Tibial artery (tissue), 4 donors: Measurements from ENCODE around the gene CPNE1.

Experiments
- DNase-seq, 2 donors: peaks; one replicate each; pipeline ENCODE4 v3.0.0-alpha.2; 2019
- H3K27ac ChIP-seq, 2 donors: fragments of 200-600 bp; sonication (generic) in 1 of 2; 1 replicate in 1 of 2; 2 replicates in 1 of 2; pipeline ENCODE4 v1.5.1; 2018 to 2019; ENCODE audit warnings: mild to moderate bottlenecking in 1 of 2
- H3K27me3 ChIP-seq, 2 donors: fragments of 200-600 bp; sonication (generic) in 1 of 2; one replicate each; pipeline versions ENCODE4 v1.5.1 to v1.6.0; 2016 to 2019
- H3K36me3 ChIP-seq, 3 donors: fragments of 200-600 bp; sonication (generic) in 2 of 3; one replicate each; pipeline ENCODE4 v1.5.1; 2016 to 2019; ENCODE audit warnings: mild to moderate bottlenecking in 2 of 3
- H3K4me1 ChIP-seq, 4 donors: fragments of 200-600 bp; sonication (generic) in 2 of 4; 1 replicate in 3 of 4; 2 replicates in 1 of 4; pipeline ENCODE4 v1.5.1; 2016 to 2019
- H3K4me3 ChIP-seq, 2 donors: fragments of 200-600 bp; sonication (generic) in 1 of 2; 1 replicate in 1 of 2; 2 replicates in 1 of 2; pipeline ENCODE4 v1.5.1; 2018 to 2019; ENCODE audit warnings: mild to moderate bottlenecking in 2 of 2
- H3K9me3 ChIP-seq, 3 donors: fragments of 200-600 bp; sonication (generic) in 1 of 3; one replicate each; pipeline ENCODE4 v1.5.1; 2016 to 2019
- intact Hi-C: fragments of 100-400 bp; cut with DNase I; formaldehyde crosslinking; loops from one replicate; pipeline ENCODE4 v1.15.0; 2023; ENCODE audit warnings: low total_unique reads
- TF ChIP-seq, protein P1 (sequence below), 2 experiments: fragments of 200-600 bp in 1 of 2; fragments of 450-650 bp in 1 of 2; IDR thresholded peaks; one replicate each; pipeline ENCODE4 v1.5.1; 2017 to 2019; ENCODE audit warnings: antibody characterized with exemption in 2 of 2, mild to moderate bottlenecking in 1 of 2, moderate library complexity in 1 of 2

CPNE1 gene

DNA sequence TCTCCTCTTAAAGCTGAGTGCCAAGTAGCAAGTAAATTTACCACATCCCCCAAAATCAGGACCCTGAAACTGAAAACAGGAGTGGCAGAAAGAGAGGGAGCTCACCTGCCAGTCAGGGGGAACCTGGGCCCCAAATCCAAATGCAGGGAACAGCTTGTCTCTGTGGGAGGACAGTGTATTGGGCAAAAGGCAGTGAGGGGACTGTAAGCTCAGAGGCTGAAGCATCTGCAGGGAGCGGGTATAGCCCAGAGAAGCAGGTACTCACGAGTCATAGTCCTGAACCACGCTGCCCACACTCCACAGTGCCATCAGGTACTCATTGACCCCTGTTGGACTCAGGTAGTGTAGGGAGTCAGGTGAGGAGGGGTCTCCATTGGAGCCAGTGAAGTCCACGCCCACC lies 34.1 kb downstream of the CPNE1 start:
- TF ChIP-seq, protein P1, sequence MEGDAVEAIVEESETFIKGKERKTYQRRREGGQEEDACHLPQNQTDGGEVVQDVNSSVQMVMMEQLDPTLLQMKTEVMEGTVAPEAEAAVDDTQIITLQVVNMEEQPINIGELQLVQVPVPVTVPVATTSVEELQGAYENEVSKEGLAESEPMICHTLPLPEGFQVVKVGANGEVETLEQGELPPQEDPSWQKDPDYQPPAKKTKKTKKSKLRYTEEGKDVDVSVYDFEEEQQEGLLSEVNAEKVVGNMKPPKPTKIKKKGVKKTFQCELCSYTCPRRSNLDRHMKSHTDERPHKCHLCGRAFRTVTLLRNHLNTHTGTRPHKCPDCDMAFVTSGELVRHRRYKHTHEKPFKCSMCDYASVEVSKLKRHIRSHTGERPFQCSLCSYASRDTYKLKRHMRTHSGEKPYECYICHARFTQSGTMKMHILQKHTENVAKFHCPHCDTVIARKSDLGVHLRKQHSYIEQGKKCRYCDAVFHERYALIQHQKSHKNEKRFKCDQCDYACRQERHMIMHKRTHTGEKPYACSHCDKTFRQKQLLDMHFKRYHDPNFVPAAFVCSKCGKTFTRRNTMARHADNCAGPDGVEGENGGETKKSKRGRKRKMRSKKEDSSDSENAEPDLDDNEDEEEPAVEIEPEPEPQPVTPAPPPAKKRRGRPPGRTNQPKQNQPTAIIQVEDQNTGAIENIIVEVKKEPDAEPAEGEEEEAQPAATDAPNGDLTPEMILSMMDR (IDR thresholded peaks at IDR 0.05), result no peak
- H3K36me3 ChIP-seq, result peaks cover 53 to 72% (median 72%) of the 10 kb centered on the region in 3 donors
- no peak overlapping the region for H3K4me3 ChIP-seq
- H3K4me1 ChIP-seq, result peaks cover 0 to 5% (median 2%) of the 10 kb centered on the region in 4 donors
- H3K27ac ChIP-seq, result no peak overlapping the region
- no peaks in the 10 kb centered on the region for H3K27me3 ChIP-seq
- no peak for DNase-seq
- H3K9me3 ChIP-seq, result no peaks in the 10 kb centered on the region
- intact Hi-C loops, result no loop called here

DNA sequence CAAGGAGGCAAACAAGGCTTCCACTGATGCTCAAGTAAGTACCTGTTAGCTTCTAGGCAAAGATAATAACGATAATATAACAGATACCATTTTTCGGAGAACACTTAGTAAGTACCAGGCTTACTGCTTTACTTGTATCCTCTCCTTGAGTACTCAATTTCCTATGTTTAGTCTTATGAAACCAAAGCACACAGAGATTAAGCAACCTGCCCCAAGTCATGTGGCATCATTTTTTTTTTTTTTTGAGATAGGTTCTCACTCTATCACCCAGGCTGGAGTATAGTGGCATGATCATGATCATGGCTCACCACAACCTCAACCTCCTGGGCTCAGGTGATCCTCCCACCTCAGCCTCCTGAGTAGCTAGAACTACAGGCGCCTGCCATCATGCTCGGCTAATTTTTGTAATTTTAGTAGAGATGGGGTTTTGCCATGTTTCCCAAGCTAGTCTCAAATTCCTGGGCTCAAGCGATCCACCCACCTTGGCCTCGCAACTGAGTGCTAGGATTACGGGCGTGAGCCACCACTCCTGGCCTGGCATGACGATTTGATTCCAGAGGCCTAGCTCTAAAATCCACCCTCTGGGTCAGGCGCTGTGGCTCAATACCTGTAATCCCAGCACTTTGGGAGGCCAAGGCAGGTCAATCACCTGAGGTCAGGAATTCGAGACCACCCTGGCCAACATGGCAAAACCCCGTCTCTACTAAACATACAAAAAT lies 35.1 kb downstream of the CPNE1 start:
- no peak for DNase-seq
- intact Hi-C loops, result no loop called here
- TF ChIP-seq, protein P1 (IDR thresholded peaks at IDR 0.05), result no peak
- H3K9me3 ChIP-seq, result no peaks in the 10 kb centered on the region
- no peaks in the 10 kb centered on the region for H3K4me1 ChIP-seq
- no peak overlapping the region for H3K27ac ChIP-seq
- peaks cover 60 to 83% (median 82%) of the 10 kb centered on the region in 3 donors for H3K36me3 ChIP-seq
- H3K4me3 ChIP-seq, result no peak overlapping the region
- H3K27me3 ChIP-seq, result no peaks in the 10 kb centered on the region

DNA sequence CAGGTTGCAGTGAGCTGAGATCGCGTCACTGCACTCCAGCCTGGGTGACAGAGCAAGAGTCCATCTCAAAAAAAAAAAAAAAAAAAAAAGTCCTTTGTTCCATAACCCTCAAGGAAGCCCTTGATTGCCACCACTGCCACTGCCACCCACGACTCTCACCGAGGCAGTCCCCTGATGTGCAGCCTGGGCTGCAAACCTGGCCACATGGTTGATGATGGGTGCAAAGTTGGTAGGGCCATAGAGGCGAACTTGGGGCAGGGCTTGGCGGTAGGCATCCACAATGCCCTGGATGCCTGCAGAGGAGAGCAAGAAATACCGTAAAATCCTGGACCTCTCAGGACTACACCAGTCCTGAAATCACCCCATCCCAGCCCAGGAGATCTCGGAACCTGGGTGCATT lies 37.6 kb downstream of the CPNE1 start:
- Histone ChIP-seq H3K36me3 (peaks cover 60 to 86% (median 74%) of the 10 kb centered on the region in 3 donors), H3K27me3 (no peaks in the 10 kb centered on the region), H3K27ac (no peak overlapping the region), H3K4me1 (no peaks in the 10 kb centered on the region), H3K4me3 (no peak overlapping the region), H3K9me3 (no peaks in the 10 kb centered on the region)
- DNase-seq, result no peak
- intact Hi-C loops, result no loop called here
- TF ChIP-seq, protein P1 (IDR thresholded peaks at IDR 0.05), result no peak

- H3K27me3 ChIP-seq, result no peaks in the 10 kb centered on the region
- no peaks in the 10 kb centered on the region for H3K9me3 ChIP-seq
- TF ChIP-seq, protein P1 (IDR thresholded peaks at IDR 0.05), result no peak
- H3K36me3 ChIP-seq, result peaks cover 60 to 85% (median 68%) of the 10 kb centered on the region in 3 donors
- H3K4me3 ChIP-seq, result no peak overlapping the region
- no peak overlapping the region for H3K27ac ChIP-seq
- no peak for DNase-seq
- H3K4me1 ChIP-seq, result no peaks in the 10 kb centered on the region
- intact Hi-C loops, result no loop called here
These were observed 38.2 kb downstream of the CPNE1 start for GRCh38 chr20:35626386-35627001.

DNA sequence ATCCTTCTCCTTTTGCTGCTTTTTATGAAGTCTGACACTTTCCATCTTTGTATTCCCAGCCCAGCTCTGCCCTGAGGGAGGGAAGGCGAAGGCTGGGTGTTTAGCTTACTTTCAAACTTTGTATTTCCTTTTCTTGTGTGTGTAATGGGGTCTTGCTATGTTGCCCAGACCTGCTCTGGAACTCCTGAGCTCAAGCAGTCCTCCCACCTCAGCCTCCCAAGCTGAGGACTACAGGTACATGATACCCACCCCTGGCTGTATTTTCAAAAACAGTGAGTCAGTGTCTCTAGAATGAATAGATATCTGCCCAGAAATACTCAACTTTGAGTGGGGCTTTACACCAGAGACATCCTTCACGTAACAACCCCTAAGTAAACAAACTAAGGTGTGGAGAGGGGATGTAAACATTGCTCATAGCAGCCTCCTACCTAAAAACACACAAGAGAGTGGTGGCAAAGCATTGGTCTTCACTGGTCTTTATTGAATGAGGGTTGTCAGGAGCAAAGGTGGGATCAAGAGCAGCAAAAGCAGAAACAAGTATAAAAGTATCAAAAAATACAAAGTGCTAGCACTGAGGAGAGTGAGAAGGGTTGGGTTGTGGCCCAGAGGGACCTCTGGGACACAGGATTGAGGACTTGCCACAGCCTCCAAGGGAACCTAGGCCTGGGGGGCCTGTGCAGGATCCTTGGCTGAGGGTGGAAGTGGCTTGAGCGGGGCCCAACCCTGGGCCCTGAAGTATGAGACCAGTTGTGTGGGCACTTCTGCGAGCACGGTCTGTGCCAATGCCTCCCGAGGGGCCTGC lies 38.9 kb downstream of the CPNE1 start:
- TF ChIP-seq, protein P1 (IDR thresholded peaks at IDR 0.05), result no peak
- intact Hi-C loops, result no loop called here
- Histone ChIP-seq H3K27me3 (no peaks in the 10 kb centered on the region), H3K9me3 (no peaks in the 10 kb centered on the region), H3K4me3 (no peak overlapping the region), H3K27ac (no peak overlapping the region), H3K36me3 (peaks cover 56 to 81% (median 61%) of the 10 kb centered on the region in 3 donors), H3K4me1 (no peaks in the 10 kb centered on the region)
- DNase-seq, result no peak
